ENCODE data around the gene TNFSF10. TPM values are rescaled to one million over a fixed set of nuclear protein-coding genes. Genes with fewer than 3 reads are reported as not detected.

The TNFSF10 gene
- total RNA-seq, 4 donors from 2014 or later: 26.9 to 163 (median 37.4) TPM

GRCh38 chr3:172559020-172559419 lies 35.8 kb upstream of the TNFSF10 start:
- H3K4me1 ChIP-seq: peaks cover 0 to 6% of the 10 kb centered on the region in 2 donors
- intact Hi-C loops (cut with DNase I; ENCODE audit: low total_unique reads): no loop called here
- no peaks in the 10 kb centered on the region for H3K36me3 ChIP-seq
- H3K27ac ChIP-seq: no peak overlapping the region
- DNase-seq: no peak
- no peaks in the 10 kb centered on the region for H3K9me3 ChIP-seq
- no peak overlapping the region for H3K4me3 ChIP-seq
- H3K27me3 ChIP-seq: no peaks in the 10 kb centered on the region
- TF ChIP-seq POLR2A (IDR thresholded peaks at IDR 0.05) (no peak), CTCF (IDR thresholded peaks at IDR 0.05) (no peak)

GRCh38 chr3:172557515-172558220 lies 34.4 kb upstream of the TNFSF10 start:
- intact Hi-C loops (cut with DNase I; ENCODE audit: low total_unique reads): no loop called here
- no peak for DNase-seq
- Histone ChIP-seq H3K4me3 (no peak overlapping the region), H3K27ac (peak overlapping the region; percentile 46 to 69), H3K36me3 (no peaks in the 10 kb centered on the region), H3K4me1 (peaks cover 0 to 9% of the 10 kb centered on the region in 2 donors), H3K27me3 (no peaks in the 10 kb centered on the region), H3K9me3 (no peaks in the 10 kb centered on the region)
- TF ChIP-seq POLR2A (IDR thresholded peaks at IDR 0.05): no peak

- DNase-seq: no peak
- intact Hi-C loops (cut with DNase I; ENCODE audit: low total_unique reads): no loop called here
- peaks cover 0 to 7% of the 10 kb centered on the region in 2 donors for H3K4me1 ChIP-seq
- no peak overlapping the region for H3K4me3 ChIP-seq
- H3K36me3 ChIP-seq: no peaks in the 10 kb centered on the region
- no peaks in the 10 kb centered on the region for H3K9me3 ChIP-seq
- TF ChIP-seq CTCF (IDR thresholded peaks at IDR 0.05) (no peak), POLR2A (IDR thresholded peaks at IDR 0.05) (no peak)
- no peak overlapping the region for H3K27ac ChIP-seq
- H3K27me3 ChIP-seq: no peaks in the 10 kb centered on the region
Measured at GRCh38 chr3:172553526-172554252, 30.5 kb upstream of the TNFSF10 start.

GRCh38 chr3:172552607-172553006 lies 29.4 kb upstream of the TNFSF10 start:
- intact Hi-C loops (cut with DNase I; ENCODE audit: low total_unique reads): no loop called here
- TF ChIP-seq CTCF (IDR thresholded peaks at IDR 0.05) (no peak), POLR2A (IDR thresholded peaks at IDR 0.05) (no peak)

GRCh38 chr3:172551874-172552273 lies 28.6 kb upstream of the TNFSF10 start:
- no peaks in the 10 kb centered on the region for H3K36me3 ChIP-seq
- TF ChIP-seq CTCF (IDR thresholded peaks at IDR 0.05) (no peak), POLR2A (IDR thresholded peaks at IDR 0.05) (no peak)
- H3K9me3 ChIP-seq: no peaks in the 10 kb centered on the region
- H3K27me3 ChIP-seq: no peaks in the 10 kb centered on the region
- no peak for DNase-seq
- peaks cover 0 to 4% of the 10 kb centered on the region in 2 donors for H3K4me1 ChIP-seq
- no peak overlapping the region for H3K27ac ChIP-seq
- intact Hi-C loops (cut with DNase I; ENCODE audit: low total_unique reads): no loop called here
- no peak overlapping the region for H3K4me3 ChIP-seq

More at GRCh38 chr3:172552607-172553006, 29.4 kb upstream of the TNFSF10 start:
- no peak overlapping the region for H3K4me3 ChIP-seq
- no peaks in the 10 kb centered on the region for H3K27me3 ChIP-seq
- H3K27ac ChIP-seq: no peak overlapping the region
- H3K4me1 ChIP-seq: peaks cover 0 to 7% of the 10 kb centered on the region in 2 donors
- no peak for DNase-seq
- H3K36me3 ChIP-seq: no peaks in the 10 kb centered on the region
- H3K9me3 ChIP-seq: no peaks in the 10 kb centered on the region
